Activated CD8-positive, alpha-beta memory T cell treated with anti-CD3 and anti-CD28 coated beads for 48 hours (primary cell): Measurements from ENCODE around the gene RAB21.
"Not testable (repeated sequence)": the region's sequence is repeated elsewhere in the genome, so short reads cannot be mapped to it uniquely, and the experiment has no call there.

Experiments
- DNase-seq, 3 experiments: peaks; one replicate each; pipeline ENCODE4 v3.0.0-alpha.2; 2020; ENCODE audit warnings: low read depth in 2 of 3, low spot score in 2 of 3

Gene RAB21

GRCh38 chr12:71749666-71750065 is 5.0 kb upstream of the RAB21 start:
- DNase-seq, result no peak

DNA sequence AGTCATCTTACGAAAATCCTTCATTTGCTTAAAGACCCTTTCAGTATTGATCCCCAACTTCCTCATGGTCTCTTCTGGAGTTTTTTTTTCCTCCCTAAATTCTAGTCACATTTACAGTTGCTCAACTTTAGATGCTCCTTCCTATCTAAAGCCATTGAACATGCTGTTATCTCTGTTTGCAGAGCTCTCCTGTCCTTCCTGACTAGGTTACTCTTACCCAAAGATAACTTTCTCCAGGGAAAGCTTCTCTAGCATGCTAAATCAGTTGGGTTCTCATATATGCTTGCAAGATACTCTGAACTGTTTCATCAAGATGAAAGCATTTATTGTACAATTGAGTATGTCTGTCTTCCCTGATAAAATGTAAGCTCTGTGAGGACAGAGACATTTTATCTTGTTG is 1.8 kb upstream of the RAB21 start:
- DNase-seq, result no peak

- peak; percentile 23 to 54 (median 38) for DNase-seq
Observed at GRCh38 chr12:71755146-71755892, 656 bp downstream of the RAB21 start.

DNA sequence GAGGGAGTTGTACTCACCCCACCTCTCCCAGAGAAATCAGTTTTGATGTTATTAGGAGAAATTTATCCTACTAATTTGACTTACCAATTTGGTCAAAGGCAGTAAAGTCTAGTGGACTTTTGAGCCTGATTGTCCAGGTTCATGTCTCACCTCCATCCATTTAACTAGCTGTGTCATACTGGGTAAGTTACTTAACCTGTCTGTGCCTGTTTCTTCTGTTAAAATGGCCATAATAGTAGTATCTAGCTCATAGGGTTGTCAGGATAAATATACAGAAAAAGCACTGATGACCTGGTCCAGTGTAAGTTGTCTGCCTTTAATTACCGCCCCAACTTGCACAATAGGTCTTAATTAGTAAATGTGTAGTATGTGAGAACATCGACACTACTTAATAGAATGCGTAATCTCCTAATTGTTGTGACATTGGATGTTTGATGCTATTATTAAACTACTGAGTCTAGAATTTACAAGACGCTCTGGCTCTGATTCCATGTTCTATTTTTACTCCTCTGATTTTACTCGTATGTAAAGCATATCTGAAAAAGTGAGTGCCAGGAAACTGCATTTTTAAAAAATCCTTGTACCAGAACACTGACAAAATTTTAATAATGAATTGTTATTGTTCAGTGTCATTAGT is 1.5 kb downstream of the RAB21 start:
- DNase-seq, result no peak

- no peak for DNase-seq
Observed at GRCh38 chr12:71759941-71760340, 5.3 kb downstream of the RAB21 start.

DNA sequence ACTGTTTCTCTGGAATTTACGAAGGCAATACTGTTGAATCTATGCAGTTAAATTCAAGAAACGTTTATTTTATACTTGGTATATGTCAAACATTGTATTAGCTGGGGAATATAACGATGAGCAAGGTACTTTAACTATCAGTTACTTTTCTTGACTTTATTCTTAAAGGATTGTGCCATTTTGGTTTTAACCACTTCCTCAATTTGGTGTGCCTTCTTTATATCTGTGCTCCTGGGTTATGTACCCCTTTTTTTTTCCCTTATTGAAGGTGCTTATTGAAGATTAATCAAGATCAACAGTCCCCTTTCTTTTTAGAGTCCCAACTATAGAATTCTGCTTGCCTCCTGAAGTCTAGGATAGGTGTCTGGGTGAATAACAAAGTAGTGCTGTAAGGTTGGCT is 5.8 kb downstream of the RAB21 start:
- DNase-seq, result no peak

GRCh38 chr12:71761354-71761753 is 6.7 kb downstream of the RAB21 start:
- DNase-seq, result not testable (repeated sequence)

- DNase-seq, result no peak
Observed at GRCh38 chr12:71763677-71764379, 9.2 kb downstream of the RAB21 start.

- no peak for DNase-seq
Observed at GRCh38 chr12:71764587-71765321, 10.1 kb downstream of the RAB21 start.

- DNase-seq, result no peak
Observed at GRCh38 chr12:71766202-71766601, 11.5 kb downstream of the RAB21 start.

DNA sequence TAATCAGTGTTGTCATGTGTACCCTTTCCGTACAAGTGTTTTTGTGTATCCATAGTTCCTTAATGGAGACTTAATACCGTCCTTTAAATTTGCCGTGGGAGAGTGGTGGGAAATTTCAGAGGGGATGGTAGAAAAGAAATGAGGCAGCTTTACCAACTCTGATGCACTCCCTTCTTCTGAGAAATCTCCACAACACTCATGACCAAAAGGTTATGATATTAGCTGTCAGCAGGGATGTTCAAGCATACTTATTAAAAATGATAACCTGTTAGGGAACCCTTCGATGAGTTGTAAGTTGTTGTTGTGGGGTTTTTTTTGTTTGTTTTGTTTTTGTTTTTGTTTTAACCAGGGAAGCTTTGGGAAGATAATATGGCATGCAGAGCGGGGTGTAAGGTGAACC is 12.5 kb downstream of the RAB21 start:
- no peak for DNase-seq

GRCh38 chr12:71768900-71769299 is 14.2 kb downstream of the RAB21 start:
- DNase-seq, result no peak

- no peak for DNase-seq
Observed at GRCh38 chr12:71771069-71771468, 16.4 kb downstream of the RAB21 start.

DNA sequence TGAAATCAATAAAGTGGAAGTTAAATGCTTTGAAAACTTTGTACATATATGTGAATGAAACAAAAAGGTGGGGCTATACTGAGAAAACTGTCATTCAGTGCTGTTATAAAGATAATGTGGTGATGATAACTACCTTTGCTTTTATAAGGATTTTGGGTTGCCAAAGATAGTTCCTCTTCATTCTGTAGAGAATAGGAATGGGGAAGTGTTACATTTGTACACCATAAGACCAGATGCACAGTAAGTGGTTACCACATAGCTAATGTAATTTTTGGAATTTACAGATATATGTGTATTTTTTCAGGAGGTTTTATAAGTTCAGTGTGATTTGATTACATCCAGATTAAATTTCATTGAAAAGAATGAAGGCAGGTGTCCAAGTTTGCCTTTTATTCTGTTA is 18.1 kb downstream of the RAB21 start:
- DNase-seq, result no peak

GRCh38 chr12:71780237-71780822 is 25.7 kb downstream of the RAB21 start:
- no peak for DNase-seq

- DNase-seq, result no peak
Observed at GRCh38 chr12:71782017-71782416, 27.4 kb downstream of the RAB21 start.

- no peak for DNase-seq
Observed at GRCh38 chr12:71786829-71787228, 32.2 kb downstream of the RAB21 start.

- DNase-seq, result no peak
Observed at GRCh38 chr12:71787580-71787979, 32.9 kb downstream of the RAB21 start.

DNA sequence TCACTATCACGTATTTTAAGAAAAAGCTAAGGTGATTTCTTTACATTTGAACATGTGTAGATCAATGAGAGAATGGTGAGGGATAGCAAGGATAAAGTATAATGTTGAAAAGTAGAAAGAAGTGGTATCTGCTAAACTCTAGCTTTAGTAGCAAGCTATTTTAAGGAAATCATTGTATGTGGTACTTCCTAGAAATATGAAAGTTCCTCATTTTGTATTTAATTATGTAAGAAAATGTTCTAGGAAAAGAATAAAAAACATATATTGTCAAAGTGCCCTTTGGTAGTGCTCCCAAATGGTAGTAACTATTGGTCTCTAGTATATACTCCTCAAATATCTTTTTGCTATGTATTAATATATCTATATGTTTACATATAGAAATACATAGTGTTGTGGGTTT is 35.7 kb downstream of the RAB21 start:
- DNase-seq, result no peak

DNA sequence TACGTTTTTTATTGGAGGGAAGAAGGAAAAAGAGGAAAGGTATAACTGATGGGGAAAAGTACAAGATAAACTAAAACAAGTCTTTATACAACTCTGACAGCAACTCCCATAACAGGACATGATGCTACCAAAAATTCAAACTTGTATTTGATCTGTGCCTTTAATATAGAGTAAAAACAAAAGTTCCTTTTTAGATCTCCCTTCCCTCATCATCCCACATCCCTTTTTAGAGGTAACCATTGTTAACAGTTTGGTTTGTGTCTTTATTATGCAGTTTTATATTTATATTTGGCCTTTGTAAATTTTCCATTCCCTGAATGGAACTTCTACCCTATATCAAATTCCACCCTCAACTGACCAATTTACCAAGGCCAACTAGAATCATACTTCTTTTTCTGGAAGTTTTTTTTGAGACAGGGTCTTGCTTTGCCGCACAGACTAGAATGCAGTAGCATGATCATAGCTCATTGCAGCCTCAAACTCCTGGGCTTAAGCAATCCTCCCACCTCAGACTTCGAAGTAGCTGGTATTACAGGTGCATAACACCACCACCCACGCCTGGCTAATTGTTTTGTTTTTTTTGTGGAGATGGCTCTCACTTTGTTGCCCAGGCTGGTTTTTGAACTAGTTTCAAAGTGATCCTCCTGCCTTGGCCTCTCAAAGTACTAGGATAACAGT is 36.9 kb downstream of the RAB21 start:
- no peak for DNase-seq

DNA sequence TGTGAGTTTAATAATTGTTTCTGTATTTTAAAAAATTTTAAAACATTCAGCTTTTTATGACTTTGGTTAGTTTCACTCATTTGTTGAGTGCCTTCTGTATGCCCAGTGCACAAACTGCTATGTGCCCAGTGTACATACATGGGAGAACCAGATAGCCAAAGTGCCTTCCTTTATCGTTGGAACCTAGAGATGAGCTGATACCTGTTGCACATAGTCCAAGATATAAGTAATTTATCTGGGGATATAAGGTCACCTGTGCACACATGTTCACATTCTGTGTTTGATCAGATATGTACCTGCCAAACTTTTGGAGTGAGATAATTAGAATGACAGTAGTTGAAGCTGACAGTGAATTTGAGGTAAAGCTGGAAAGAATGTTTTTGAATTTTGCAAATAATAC is 37.9 kb downstream of the RAB21 start:
- DNase-seq, result no peak
